Keratinocyte (primary cell): ENCODE data around the gene ADGRB3. TPM values are rescaled to one million over a fixed set of nuclear protein-coding genes. Genes with fewer than 3 reads are reported as not detected.

Experiments
- DNase-seq: peaks from one replicate; pipeline ENCODE4 v3.0.0-alpha.2; 2011; ENCODE audit warnings: low read depth, missing footprints, low spot score
- FAIRE-seq: peaks from 2 replicates; lab custom pipeline; 2011; peaks lifted over from hg19 to GRCh38; lab: Jason Lieb, UNC
- H2AFZ ChIP-seq: 2 replicates; pipeline ENCODE4 v1.6.0; 2012; ENCODE audit warnings: low read length, control low read depth, inconsistent platforms; ENCODE audit not compliant: control insufficient read depth
- H3K27ac ChIP-seq: 2 replicates; pipeline ENCODE4 v1.5.1; 2011; ENCODE audit warnings: low read length; ENCODE audit not compliant: control insufficient read depth, insufficient read depth
- H3K27me3 ChIP-seq: 3 replicates; pipeline ENCODE4 v1.6.0; 2011; ENCODE audit warnings: low read length; ENCODE audit not compliant: control insufficient read depth, insufficient read depth; ENCODE audit errors: extremely low read depth
- H3K36me3 ChIP-seq, 2 experiments: 2 replicates in 1 of 2; 3 replicates in 1 of 2; pipeline ENCODE4 v1.5.1; 2011; ENCODE audit warnings: low read length in 2 of 2, mild to moderate bottlenecking in 1 of 2; ENCODE audit not compliant: control insufficient read depth in 2 of 2, insufficient read depth in 2 of 2; ENCODE audit errors: extremely low read depth in 1 of 2
- H3K4me1 ChIP-seq: 3 replicates; pipeline ENCODE4 v1.5.1; 2011; ENCODE audit warnings: low read length; ENCODE audit not compliant: control insufficient read depth, insufficient read depth; ENCODE audit errors: extremely low read depth
- H3K4me2 ChIP-seq: 3 replicates; pipeline ENCODE4 v1.6.0; 2011; ENCODE audit warnings: low read depth, low read length; ENCODE audit not compliant: control insufficient read depth, insufficient read depth; ENCODE audit errors: extremely low read depth
- H3K4me3 ChIP-seq, 3 experiments: fragments of 200-600 bp in 1 of 3; sonication (generic) in 1 of 3; 2 replicates in 2 of 3; 3 replicates in 1 of 3; pipeline ENCODE4 v1.5.1; 2011 to 2016; ENCODE audit warnings: low read length in 3 of 3, mild to moderate bottlenecking in 3 of 3, control low read depth in 2 of 3, inconsistent platforms in 1 of 3, low read depth in 1 of 3, mixed read lengths in 1 of 3, mixed run types in 1 of 3, moderate library complexity in 1 of 3; ENCODE audit not compliant: control insufficient read depth in 2 of 3, insufficient read depth in 2 of 3; ENCODE audit errors: extremely low read depth in 1 of 3
- H3K79me2 ChIP-seq: 2 replicates; pipeline ENCODE4 v1.6.0; 2012; ENCODE audit warnings: low read length; ENCODE audit not compliant: control insufficient read depth, insufficient read depth
- H3K9ac ChIP-seq: 3 replicates; pipeline ENCODE4 v1.6.0; 2011; ENCODE audit warnings: low read length; ENCODE audit not compliant: control insufficient read depth, insufficient read depth; ENCODE audit errors: extremely low read depth
- H3K9me1 ChIP-seq: 3 replicates; pipeline ENCODE4 v1.6.0; 2011; ENCODE audit warnings: low read length; ENCODE audit not compliant: control insufficient read depth, insufficient read depth; ENCODE audit errors: extremely low read depth
- H3K9me3 ChIP-seq: 2 replicates; pipeline ENCODE4 v1.5.1; 2012; ENCODE audit warnings: low read depth, low read length; ENCODE audit not compliant: control insufficient read depth
- H4K20me1 ChIP-seq: 3 replicates; pipeline ENCODE4 v1.6.0; 2011; ENCODE audit warnings: low read length; ENCODE audit not compliant: control insufficient read depth, insufficient read depth; ENCODE audit errors: extremely low read depth
- CTCF ChIP-seq, 3 experiments: IDR thresholded peaks in 1 of 3; conservative IDR thresholded peaks in 1 of 3; optimal IDR thresholded peaks in 1 of 3; 2 replicates in 2 of 3; 3 replicates in 1 of 3; pipeline versions ENCODE3 to v1.5.1; 2011; ENCODE audit warnings: low read length in 3 of 3, mild to moderate bottlenecking in 3 of 3, moderate library complexity in 2 of 3, control low read depth in 1 of 3, inconsistent platforms in 1 of 3; ENCODE audit not compliant: insufficient read depth in 2 of 3; ENCODE audit errors: extremely low read depth in 1 of 3
- EZH2 ChIP-seq: IDR thresholded peaks from one replicate; pipeline ENCODE4 v1.6.1; 2012; ENCODE audit warnings: inconsistent platforms, mild to moderate bottlenecking, low read length, moderate library complexity
- dilution Hi-C: fragments of 300-500 bp; cut with MboI; formaldehyde crosslinking; loops from one replicate; pipeline ENCODE4 v1.7.0; 2020; ENCODE audit warnings: low sequenced_read_pairs; ENCODE audit not compliant: extremely low pct_ligation_motif_present
- polyA plus RNA-seq, 5 experiments: library from polyadenylated mRNA; depleted of rRNA in 3 of 5; stranded (reverse) in 3 of 5; stranded (forward) in 1 of 5; unstranded in 1 of 5; fragments of >200 nt; gene quantifications; 1 replicate in 1 of 5; 2 replicates in 3 of 5; 3 replicates in 1 of 5; pipeline versions ENCODE4 v1.2.1 to v1.2.3, GENCODE V29; 2011 to 2012; ENCODE audit warnings: missing spikeins in 2 of 5, low read depth in 1 of 5, low replicate concordance in 1 of 5

ADGRB3 gene
- polyA plus RNA-seq, 1 donor (not counting 4 experiments of a cell fraction or from before 2014, with no cell fraction given) = not detected

DNA sequence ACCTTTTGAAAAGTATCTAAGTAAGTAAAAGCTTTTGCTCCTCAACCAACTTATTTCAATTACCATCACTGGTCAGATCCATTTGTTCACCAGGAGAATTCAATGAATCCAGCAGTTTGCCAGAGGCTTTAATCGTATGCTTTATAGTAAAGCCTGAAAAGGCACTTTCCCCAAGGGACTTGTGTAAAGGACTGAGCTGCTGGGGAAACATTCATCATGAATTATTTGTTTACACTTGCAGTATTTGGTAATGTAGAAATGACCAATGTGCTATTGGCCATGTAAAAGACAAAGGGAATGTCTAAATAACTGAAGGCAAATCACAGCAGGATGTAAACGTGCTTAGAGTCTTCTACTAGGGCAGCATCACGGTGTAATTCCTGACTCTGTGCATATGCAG is 471.4 kb downstream of the ADGRB3 start:
- Histone ChIP-seq H4K20me1 (no peaks in the 10 kb centered on the region), H3K4me1 (no peaks in the 10 kb centered on the region), H3K9me3 (no peaks in the 10 kb centered on the region), H2AFZ (no peak overlapping the region), H3K4me3 (no peak overlapping the region), H3K4me2 (no peak overlapping the region), H3K27me3 (no peaks in the 10 kb centered on the region), H3K36me3 (no peaks in the 10 kb centered on the region), H3K9ac (no peak overlapping the region), H3K79me2 (no peaks in the 10 kb centered on the region), H3K9me1 (no peaks in the 10 kb centered on the region), H3K27ac (no peak overlapping the region)
- FAIRE-seq = no peak
- dilution Hi-C loops = no loop called here
- no peak for DNase-seq
- TF ChIP-seq EZH2 (no peak), CTCF (optimal IDR thresholded peaks at IDR 0.05 in 1 of 3, IDR thresholded peaks at IDR 0.05 in 1 of 3, conservative IDR thresholded peaks at IDR 0.05 in 1 of 3; ENCODE audit: extremely low read depth in 1 of 3, insufficient read depth in 2 of 3, low read length in 3 of 3) (no peak)

DNA sequence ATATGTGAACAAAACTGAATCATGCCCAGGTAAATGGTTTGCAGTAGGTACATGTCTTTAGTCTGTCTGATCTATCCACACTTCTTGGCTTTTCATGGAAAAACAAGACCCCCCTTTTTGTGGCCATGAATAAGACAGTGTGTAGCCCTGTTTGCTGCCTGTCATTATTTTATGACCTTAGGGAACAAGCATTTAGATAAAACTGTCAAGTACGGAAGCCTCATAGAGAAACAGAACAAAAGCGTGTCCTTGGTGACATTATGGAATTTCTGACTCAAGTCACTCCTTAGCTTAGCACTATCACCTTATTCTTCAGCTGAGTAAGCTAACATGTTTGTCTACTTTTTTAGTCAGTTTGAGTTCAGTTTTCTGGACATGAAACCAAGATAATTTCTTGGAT is 476.2 kb downstream of the ADGRB3 start:
- no peaks in the 10 kb centered on the region for H3K36me3 ChIP-seq
- no peaks in the 10 kb centered on the region for H3K27me3 ChIP-seq
- H3K9me1 ChIP-seq = no peaks in the 10 kb centered on the region
- dilution Hi-C loops = no loop called here
- H4K20me1 ChIP-seq = no peaks in the 10 kb centered on the region
- H3K4me2 ChIP-seq = no peak overlapping the region
- no peak for DNase-seq
- no peaks in the 10 kb centered on the region for H3K9me3 ChIP-seq
- no peak for FAIRE-seq
- TF ChIP-seq CTCF (optimal IDR thresholded peaks at IDR 0.05 in 1 of 3, IDR thresholded peaks at IDR 0.05 in 1 of 3, conservative IDR thresholded peaks at IDR 0.05 in 1 of 3; ENCODE audit: extremely low read depth in 1 of 3, insufficient read depth in 2 of 3, low read length in 3 of 3) = no peak
- TF ChIP-seq EZH2 = no peak
- H3K9ac ChIP-seq = no peak overlapping the region
- H3K4me3 ChIP-seq = no peak overlapping the region
- H2AFZ ChIP-seq = no peak overlapping the region
- H3K4me1 ChIP-seq = no peaks in the 10 kb centered on the region
- H3K79me2 ChIP-seq = no peaks in the 10 kb centered on the region
- H3K27ac ChIP-seq = no peak overlapping the region
